SU-DHL-6 (cell line): ENCODE measurements around the gene HOXB3.

Experiments
- H2AFZ ChIP-seq: fragments of 200-600 bp; sonication (generic); 2 replicates; pipeline ENCODE4 v1.6.1; 2014; ENCODE audit warnings: low read depth, mild to moderate bottlenecking, moderate library complexity, mixed read lengths, antibody characterized with exemption, low read length; ENCODE audit not compliant: severe bottlenecking
- H3F3A ChIP-seq: fragments of 200-600 bp; shearing (Covaris generic); 2 replicates; pipeline ENCODE4 v1.6.0; 2016; ENCODE audit warnings: antibody characterized with exemption, mild to moderate bottlenecking; ENCODE audit not compliant: insufficient read depth
- H3K27ac ChIP-seq: fragments of 200-600 bp; sonication (generic); 2 replicates; pipeline ENCODE4 v1.5.1; 2016; ENCODE audit warnings: low read depth, mild to moderate bottlenecking, low read length, moderate library complexity, mixed read lengths
- H3K27me3 ChIP-seq: fragments of 200-600 bp; sonication (generic), shearing (Covaris generic); 2 replicates; pipeline ENCODE4 v1.6.0; 2014; ENCODE audit warnings: mild to moderate bottlenecking, low read length
- H3K36me3 ChIP-seq: fragments of 200-600 bp; sonication (generic); 2 replicates; pipeline ENCODE4 v1.6.1; 2014; ENCODE audit warnings: mild to moderate bottlenecking, low read length, mixed read lengths
- H3K4me2 ChIP-seq: fragments of 300-600, 200-600 bp; shearing (Covaris generic), sonication (generic); 2 replicates; pipeline ENCODE4 v1.6.0; 2014; ENCODE audit warnings: low read length, low read depth, mild to moderate bottlenecking; ENCODE audit not compliant: poor library complexity, severe bottlenecking
- H3K4me3 ChIP-seq: fragments of 200-600 bp; sonication (generic); 2 replicates; pipeline ENCODE4 v1.5.1; 2014; ENCODE audit warnings: antibody characterized with exemption, low read length, mild to moderate bottlenecking, mixed read lengths; ENCODE audit not compliant: insufficient read depth, poor library complexity, severe bottlenecking
- H3K79me2 ChIP-seq: fragments of 200-600 bp; sonication (generic); 2 replicates; pipeline ENCODE4 v1.6.1; 2014; ENCODE audit warnings: mild to moderate bottlenecking, low read length, moderate library complexity; ENCODE audit not compliant: insufficient read depth
- H3K9ac ChIP-seq: fragments of 200-600 bp; sonication (generic); 2 replicates; pipeline ENCODE4 v1.7.0; 2014; ENCODE audit warnings: mild to moderate bottlenecking, low read length
- H3K9me2 ChIP-seq: fragments of 200-600 bp; sonication (generic); replicated peaks from 2 replicates; pipeline ENCODE4 v1.6.1; 2014; ENCODE audit warnings: low read length; ENCODE audit not compliant: insufficient read depth
- H3K9me3 ChIP-seq: fragments of 200-600 bp; sonication (generic); 2 replicates; pipeline ENCODE4 v1.6.1; 2014; ENCODE audit warnings: low read length, mixed read lengths; ENCODE audit not compliant: insufficient read depth
- H4K20me1 ChIP-seq: fragments of 200-600 bp; sonication (generic); 2 replicates; pipeline ENCODE4 v1.6.1; 2014; ENCODE audit warnings: low read depth, mild to moderate bottlenecking, antibody characterized with exemption, low read length, moderate library complexity, mixed read lengths
- EZH2phosphoT487 ChIP-seq: fragments of 200-600 bp; sonication (generic), shearing (Covaris generic); conservative IDR thresholded peaks from 2 replicates; pipeline ENCODE4 v1.6.1; 2018; ENCODE audit warnings: mild to moderate bottlenecking, antibody characterized with exemption, low read length, moderate library complexity, mixed read lengths
- TF ChIP-seq, protein P1 (sequence below): fragments of 200-600 bp; sonication (generic); IDR thresholded peaks from one replicate; pipeline ENCODE4 v1.5.1; 2017; ENCODE audit warnings: antibody characterized with exemption, mild to moderate bottlenecking, low read length, moderate library complexity; ENCODE audit not compliant: insufficient read depth, poor library complexity, severe bottlenecking

HOXB3 gene

DNA sequence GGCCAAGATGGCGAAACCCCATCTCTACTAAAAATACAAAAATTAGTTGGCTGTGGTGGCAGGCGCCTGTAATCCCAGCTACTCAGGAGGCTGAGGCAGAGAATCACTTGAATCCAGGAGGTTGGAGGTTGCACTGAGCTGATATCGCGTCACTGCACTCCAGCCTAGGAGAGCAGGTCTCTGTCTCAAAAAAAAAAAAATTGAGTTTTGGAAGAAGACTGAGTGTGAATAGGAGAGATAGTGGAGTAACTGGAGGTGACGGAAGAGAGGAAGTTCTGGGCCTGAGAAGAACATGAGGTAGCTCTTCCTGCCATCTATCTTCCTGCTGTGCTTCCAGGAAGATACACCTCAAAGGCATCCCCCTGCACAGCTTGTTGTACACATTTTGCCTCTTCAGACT, 70.6 kb downstream of the HOXB3 start:
- no peak overlapping the region for H2AFZ ChIP-seq
- no peaks in the 10 kb centered on the region for H3K27me3 ChIP-seq
- H3F3A ChIP-seq = no peaks in the 10 kb centered on the region

GRCh38 chr17:48517478-48517877, 72.6 kb downstream of the HOXB3 start:
- Histone ChIP-seq H3K79me2 (no peaks in the 10 kb centered on the region), H4K20me1 (no peaks in the 10 kb centered on the region), H3K9ac (no peak overlapping the region), H3K4me3 (no peak overlapping the region), H3K27me3 (no peaks in the 10 kb centered on the region), H3F3A (no peaks in the 10 kb centered on the region), H3K9me3 (no peaks in the 10 kb centered on the region), H2AFZ (no peak overlapping the region), H3K36me3 (no peaks in the 10 kb centered on the region), H3K4me2 (no peak overlapping the region), H3K9me2 (no peaks in the 10 kb centered on the region), H3K27ac (no peak overlapping the region)
- TF ChIP-seq EZH2phosphoT487 = no peak
- TF ChIP-seq, protein P1, sequence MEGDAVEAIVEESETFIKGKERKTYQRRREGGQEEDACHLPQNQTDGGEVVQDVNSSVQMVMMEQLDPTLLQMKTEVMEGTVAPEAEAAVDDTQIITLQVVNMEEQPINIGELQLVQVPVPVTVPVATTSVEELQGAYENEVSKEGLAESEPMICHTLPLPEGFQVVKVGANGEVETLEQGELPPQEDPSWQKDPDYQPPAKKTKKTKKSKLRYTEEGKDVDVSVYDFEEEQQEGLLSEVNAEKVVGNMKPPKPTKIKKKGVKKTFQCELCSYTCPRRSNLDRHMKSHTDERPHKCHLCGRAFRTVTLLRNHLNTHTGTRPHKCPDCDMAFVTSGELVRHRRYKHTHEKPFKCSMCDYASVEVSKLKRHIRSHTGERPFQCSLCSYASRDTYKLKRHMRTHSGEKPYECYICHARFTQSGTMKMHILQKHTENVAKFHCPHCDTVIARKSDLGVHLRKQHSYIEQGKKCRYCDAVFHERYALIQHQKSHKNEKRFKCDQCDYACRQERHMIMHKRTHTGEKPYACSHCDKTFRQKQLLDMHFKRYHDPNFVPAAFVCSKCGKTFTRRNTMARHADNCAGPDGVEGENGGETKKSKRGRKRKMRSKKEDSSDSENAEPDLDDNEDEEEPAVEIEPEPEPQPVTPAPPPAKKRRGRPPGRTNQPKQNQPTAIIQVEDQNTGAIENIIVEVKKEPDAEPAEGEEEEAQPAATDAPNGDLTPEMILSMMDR = no peak

More for the DNA sequence above, 70.6 kb downstream of the HOXB3 start:
- H4K20me1 ChIP-seq = no peaks in the 10 kb centered on the region
- H3K9me2 ChIP-seq = no peaks in the 10 kb centered on the region
- no peak for TF ChIP-seq EZH2phosphoT487
- TF ChIP-seq, protein P1 = no peak
- H3K4me3 ChIP-seq = no peak overlapping the region
- H3K9ac ChIP-seq = no peak overlapping the region
- H3K4me2 ChIP-seq = no peak overlapping the region
- no peak overlapping the region for H3K27ac ChIP-seq
- H3K36me3 ChIP-seq = no peaks in the 10 kb centered on the region
- no peaks in the 10 kb centered on the region for H3K79me2 ChIP-seq
- no peaks in the 10 kb centered on the region for H3K9me3 ChIP-seq

GRCh38 chr17:48515925-48516900, 73.8 kb downstream of the HOXB3 start:
- Histone ChIP-seq H3K27me3 (no peaks in the 10 kb centered on the region), H2AFZ (no peak overlapping the region), H3K9me3 (no peaks in the 10 kb centered on the region), H3K4me2 (no peak overlapping the region), H3K4me3 (no peak overlapping the region), H3K9ac (no peak overlapping the region), H3K36me3 (no peaks in the 10 kb centered on the region), H3K9me2 (no peaks in the 10 kb centered on the region), H3K27ac (no peak overlapping the region), H4K20me1 (no peaks in the 10 kb centered on the region), H3F3A (no peaks in the 10 kb centered on the region), H3K79me2 (no peaks in the 10 kb centered on the region)
- no peak for TF ChIP-seq EZH2phosphoT487
- TF ChIP-seq, protein P1 = no peak
